ENCODE measurements around the gene DDX3Y. TPM values are rescaled to one million over a fixed set of nuclear protein-coding genes. Genes with fewer than 3 reads are reported as not detected.

The DDX3Y gene
- total RNA-seq, 4 donors from 2014 or later = 0.32 to 127 (median 60.2) TPM

DNA sequence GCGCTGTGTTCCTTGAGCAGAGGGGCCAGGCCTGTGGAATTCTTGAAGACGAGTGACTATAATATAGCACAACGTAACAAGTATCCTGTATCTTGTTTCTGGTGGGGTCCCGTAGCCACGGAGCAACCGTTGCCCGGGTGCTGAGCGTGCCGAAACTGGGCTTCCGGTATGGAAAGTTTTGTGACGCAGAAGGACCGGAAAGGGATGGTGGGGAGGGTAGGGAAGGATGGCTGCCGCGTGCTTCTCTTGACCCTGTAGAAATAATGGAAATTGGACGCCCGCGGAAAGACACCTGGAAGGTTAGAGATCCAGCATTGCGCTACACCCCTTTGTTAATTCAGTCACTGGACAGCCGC is 827 bp downstream of the DDX3Y start:
- Histone ChIP-seq H3K27ac (peak overlapping the region in 2 of 4 donors; percentile 93 to 98), H3K4me3 (peak overlapping the region; percentile 62 to 96), H3K36me3 (peaks cover 0 to under 1% of the 10 kb centered on the region in 2 donors), H3K9me3 (no peaks in the 10 kb centered on the region), H3K4me1 (peaks cover 0 to 36% (median 0%) of the 10 kb centered on the region in 3 donors), H3K27me3 (no peaks in the 10 kb centered on the region)
- TF ChIP-seq POLR2AphosphoS5 (IDR thresholded peaks at IDR 0.05) = no peak
- TF ChIP-seq POLR2A (IDR thresholded peaks at IDR 0.05) = no peak
- TF ChIP-seq, protein P1, sequence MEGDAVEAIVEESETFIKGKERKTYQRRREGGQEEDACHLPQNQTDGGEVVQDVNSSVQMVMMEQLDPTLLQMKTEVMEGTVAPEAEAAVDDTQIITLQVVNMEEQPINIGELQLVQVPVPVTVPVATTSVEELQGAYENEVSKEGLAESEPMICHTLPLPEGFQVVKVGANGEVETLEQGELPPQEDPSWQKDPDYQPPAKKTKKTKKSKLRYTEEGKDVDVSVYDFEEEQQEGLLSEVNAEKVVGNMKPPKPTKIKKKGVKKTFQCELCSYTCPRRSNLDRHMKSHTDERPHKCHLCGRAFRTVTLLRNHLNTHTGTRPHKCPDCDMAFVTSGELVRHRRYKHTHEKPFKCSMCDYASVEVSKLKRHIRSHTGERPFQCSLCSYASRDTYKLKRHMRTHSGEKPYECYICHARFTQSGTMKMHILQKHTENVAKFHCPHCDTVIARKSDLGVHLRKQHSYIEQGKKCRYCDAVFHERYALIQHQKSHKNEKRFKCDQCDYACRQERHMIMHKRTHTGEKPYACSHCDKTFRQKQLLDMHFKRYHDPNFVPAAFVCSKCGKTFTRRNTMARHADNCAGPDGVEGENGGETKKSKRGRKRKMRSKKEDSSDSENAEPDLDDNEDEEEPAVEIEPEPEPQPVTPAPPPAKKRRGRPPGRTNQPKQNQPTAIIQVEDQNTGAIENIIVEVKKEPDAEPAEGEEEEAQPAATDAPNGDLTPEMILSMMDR (IDR thresholded peaks at IDR 0.05) = no peak
- no peak for TF ChIP-seq EP300 (IDR thresholded peaks at IDR 0.05)
- no peak for ATAC-seq
- no CpG with 5 or more reads among the region's 19 CpGs for WGBS, 2 donors (ENCODE audit: low coverage in 1 of 2)

DNA sequence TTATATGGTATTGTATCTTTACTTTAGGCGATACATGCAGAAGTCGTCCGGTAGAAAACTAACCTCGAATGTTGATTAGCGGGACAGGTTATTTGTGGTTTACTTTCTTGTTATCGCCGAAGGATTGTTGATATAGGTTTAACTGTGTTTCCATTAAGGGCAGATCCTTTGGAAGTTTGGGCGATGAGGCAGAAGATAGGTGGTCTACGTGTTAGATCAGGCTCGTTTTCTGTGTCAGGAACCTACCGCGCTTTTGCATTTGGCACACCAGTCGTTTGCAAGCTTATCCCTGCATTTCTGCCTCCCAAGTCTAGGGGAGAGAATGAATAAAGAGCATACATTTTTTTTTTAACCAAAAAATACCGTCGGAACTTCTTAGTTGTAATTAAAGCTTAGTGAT is 1.2 kb downstream of the DDX3Y start:
- peak overlapping the region; percentile 62 to 96 for H3K4me3 ChIP-seq
- no peak for ATAC-seq
- H3K36me3 ChIP-seq = peaks cover 0 to 5% of the 10 kb centered on the region in 2 donors
- peak overlapping the region in 2 of 4 donors; percentile 93 to 98 for H3K27ac ChIP-seq
- TF ChIP-seq EP300 (IDR thresholded peaks at IDR 0.05) = no peak
- no peak for TF ChIP-seq POLR2A (IDR thresholded peaks at IDR 0.05)
- no peak for TF ChIP-seq POLR2AphosphoS5 (IDR thresholded peaks at IDR 0.05)
- TF ChIP-seq, protein P1 (IDR thresholded peaks at IDR 0.05) = no peak
- WGBS, 2 donors (ENCODE audit: low coverage in 1 of 2) = 0% methylated on average over 10 of the region's 15 CpGs; no CpG with 5 or more reads in 1 of the 2 donors
- no peaks in the 10 kb centered on the region for H3K9me3 ChIP-seq
- no peaks in the 10 kb centered on the region for H3K27me3 ChIP-seq
- H3K4me1 ChIP-seq = peaks cover 0 to 37% (median 0%) of the 10 kb centered on the region in 3 donors

DNA sequence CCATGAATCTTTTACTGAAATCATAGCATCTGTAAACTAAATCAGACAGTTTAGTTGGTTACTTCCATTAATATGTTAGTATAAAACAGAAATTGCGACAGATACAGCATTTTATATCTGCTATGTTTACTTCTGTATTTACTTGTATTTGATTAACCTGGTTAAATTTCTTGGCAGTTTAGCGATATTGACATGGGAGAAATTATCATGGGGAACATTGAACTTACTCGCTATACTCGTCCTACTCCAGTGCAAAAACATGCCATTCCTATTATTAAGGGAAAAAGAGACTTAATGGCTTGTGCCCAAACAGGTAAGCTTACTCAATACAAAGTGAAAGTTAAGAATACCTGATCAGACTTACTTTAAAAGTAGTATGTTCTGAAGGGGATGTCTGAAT is 8.9 kb downstream of the DDX3Y start:
- TF ChIP-seq EP300 (IDR thresholded peaks at IDR 0.05) = no peak
- TF ChIP-seq POLR2A (IDR thresholded peaks at IDR 0.05) = no peak
- TF ChIP-seq POLR2AphosphoS5 (IDR thresholded peaks at IDR 0.05) = no peak
- TF ChIP-seq, protein P1 (IDR thresholded peaks at IDR 0.05) = no peak
- Histone ChIP-seq H3K36me3 (peaks cover 0 to 67% of the 10 kb centered on the region in 2 donors), H3K27me3 (no peaks in the 10 kb centered on the region), H3K9me3 (no peaks in the 10 kb centered on the region), H3K27ac (no peak overlapping the region), H3K4me1 (peaks cover 0 to 20% (median 0%) of the 10 kb centered on the region in 3 donors), H3K4me3 (no peak overlapping the region)
- WGBS, 2 donors (ENCODE audit: low coverage in 1 of 2) = 95% methylated on average over 3 of the region's 4 CpGs; no CpG with 5 or more reads in 1 of the 2 donors
- no peak for ATAC-seq

DNA sequence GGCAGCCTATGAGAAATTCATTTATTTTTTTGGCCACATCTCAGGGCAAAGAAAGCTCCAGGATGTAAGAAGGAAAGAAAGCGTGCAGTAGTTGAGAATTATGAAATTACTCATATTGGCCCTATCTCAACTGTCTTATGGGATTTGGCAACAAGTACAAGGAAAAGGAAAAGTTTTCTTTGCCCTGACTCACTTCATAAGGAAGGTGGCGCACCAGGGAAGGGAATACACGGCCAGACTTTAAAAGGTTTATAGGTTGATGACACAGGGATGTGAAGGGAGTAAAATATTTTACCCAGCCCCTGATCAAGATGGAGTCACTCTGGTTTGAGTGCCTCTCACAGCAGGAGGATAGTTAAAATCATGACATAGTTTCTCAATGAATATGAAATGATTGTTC is 23.4 kb downstream of the DDX3Y start:
- Histone ChIP-seq H3K9me3 (no peaks in the 10 kb centered on the region), H3K27me3 (no peaks in the 10 kb centered on the region), H3K27ac (no peak overlapping the region), H3K4me3 (no peak overlapping the region), H3K4me1 (no peaks in the 10 kb centered on the region), H3K36me3 (no peaks in the 10 kb centered on the region)
- TF ChIP-seq POLR2A (IDR thresholded peaks at IDR 0.05) (no peak), POLR2AphosphoS5 (IDR thresholded peaks at IDR 0.05) (no peak)
- TF ChIP-seq, protein P1 (IDR thresholded peaks at IDR 0.05) = no peak
- 43% methylated on average over 3 of the region's 3 CpGs; no CpG with 5 or more reads in 1 of the 2 donors for WGBS, 2 donors (ENCODE audit: low coverage in 1 of 2)
- no peak for ATAC-seq
